ENCODE data around the gene SKIL. TPM values are rescaled to one million over a fixed set of nuclear protein-coding genes. Genes with fewer than 3 reads are reported as not detected.

SKIL gene
- total and polyA plus RNA-seq, 2 experiments from 2014 or later = 141 to 358 TPM

DNA sequence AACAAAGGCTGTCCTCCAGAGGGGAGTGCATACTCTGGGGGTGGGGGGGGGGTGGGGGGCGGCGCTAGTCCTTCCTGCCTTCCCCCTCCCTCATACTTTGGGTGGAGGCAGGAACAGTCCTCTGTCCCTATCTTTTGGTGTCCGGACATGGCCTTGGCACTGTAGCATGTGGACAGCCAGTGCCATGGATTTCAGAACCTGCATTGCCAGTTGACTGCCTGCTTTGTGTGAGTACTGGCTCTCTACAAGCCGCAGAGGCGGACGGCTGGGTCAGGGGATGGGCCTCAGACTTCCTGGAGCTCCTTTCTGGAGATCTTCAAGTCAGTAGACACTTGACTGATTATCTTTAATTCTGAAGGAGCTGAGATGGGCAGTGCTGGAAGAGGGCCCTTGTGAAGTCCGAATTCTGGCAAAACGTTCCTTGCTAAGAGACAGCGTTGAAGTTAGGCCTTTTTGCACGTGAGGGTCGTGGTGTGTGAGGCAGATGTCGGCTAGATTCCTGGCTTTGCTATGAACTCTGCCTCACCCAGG, 63.7 kb downstream of the SKIL start (continued):
- TF ChIP-seq, protein P1, sequence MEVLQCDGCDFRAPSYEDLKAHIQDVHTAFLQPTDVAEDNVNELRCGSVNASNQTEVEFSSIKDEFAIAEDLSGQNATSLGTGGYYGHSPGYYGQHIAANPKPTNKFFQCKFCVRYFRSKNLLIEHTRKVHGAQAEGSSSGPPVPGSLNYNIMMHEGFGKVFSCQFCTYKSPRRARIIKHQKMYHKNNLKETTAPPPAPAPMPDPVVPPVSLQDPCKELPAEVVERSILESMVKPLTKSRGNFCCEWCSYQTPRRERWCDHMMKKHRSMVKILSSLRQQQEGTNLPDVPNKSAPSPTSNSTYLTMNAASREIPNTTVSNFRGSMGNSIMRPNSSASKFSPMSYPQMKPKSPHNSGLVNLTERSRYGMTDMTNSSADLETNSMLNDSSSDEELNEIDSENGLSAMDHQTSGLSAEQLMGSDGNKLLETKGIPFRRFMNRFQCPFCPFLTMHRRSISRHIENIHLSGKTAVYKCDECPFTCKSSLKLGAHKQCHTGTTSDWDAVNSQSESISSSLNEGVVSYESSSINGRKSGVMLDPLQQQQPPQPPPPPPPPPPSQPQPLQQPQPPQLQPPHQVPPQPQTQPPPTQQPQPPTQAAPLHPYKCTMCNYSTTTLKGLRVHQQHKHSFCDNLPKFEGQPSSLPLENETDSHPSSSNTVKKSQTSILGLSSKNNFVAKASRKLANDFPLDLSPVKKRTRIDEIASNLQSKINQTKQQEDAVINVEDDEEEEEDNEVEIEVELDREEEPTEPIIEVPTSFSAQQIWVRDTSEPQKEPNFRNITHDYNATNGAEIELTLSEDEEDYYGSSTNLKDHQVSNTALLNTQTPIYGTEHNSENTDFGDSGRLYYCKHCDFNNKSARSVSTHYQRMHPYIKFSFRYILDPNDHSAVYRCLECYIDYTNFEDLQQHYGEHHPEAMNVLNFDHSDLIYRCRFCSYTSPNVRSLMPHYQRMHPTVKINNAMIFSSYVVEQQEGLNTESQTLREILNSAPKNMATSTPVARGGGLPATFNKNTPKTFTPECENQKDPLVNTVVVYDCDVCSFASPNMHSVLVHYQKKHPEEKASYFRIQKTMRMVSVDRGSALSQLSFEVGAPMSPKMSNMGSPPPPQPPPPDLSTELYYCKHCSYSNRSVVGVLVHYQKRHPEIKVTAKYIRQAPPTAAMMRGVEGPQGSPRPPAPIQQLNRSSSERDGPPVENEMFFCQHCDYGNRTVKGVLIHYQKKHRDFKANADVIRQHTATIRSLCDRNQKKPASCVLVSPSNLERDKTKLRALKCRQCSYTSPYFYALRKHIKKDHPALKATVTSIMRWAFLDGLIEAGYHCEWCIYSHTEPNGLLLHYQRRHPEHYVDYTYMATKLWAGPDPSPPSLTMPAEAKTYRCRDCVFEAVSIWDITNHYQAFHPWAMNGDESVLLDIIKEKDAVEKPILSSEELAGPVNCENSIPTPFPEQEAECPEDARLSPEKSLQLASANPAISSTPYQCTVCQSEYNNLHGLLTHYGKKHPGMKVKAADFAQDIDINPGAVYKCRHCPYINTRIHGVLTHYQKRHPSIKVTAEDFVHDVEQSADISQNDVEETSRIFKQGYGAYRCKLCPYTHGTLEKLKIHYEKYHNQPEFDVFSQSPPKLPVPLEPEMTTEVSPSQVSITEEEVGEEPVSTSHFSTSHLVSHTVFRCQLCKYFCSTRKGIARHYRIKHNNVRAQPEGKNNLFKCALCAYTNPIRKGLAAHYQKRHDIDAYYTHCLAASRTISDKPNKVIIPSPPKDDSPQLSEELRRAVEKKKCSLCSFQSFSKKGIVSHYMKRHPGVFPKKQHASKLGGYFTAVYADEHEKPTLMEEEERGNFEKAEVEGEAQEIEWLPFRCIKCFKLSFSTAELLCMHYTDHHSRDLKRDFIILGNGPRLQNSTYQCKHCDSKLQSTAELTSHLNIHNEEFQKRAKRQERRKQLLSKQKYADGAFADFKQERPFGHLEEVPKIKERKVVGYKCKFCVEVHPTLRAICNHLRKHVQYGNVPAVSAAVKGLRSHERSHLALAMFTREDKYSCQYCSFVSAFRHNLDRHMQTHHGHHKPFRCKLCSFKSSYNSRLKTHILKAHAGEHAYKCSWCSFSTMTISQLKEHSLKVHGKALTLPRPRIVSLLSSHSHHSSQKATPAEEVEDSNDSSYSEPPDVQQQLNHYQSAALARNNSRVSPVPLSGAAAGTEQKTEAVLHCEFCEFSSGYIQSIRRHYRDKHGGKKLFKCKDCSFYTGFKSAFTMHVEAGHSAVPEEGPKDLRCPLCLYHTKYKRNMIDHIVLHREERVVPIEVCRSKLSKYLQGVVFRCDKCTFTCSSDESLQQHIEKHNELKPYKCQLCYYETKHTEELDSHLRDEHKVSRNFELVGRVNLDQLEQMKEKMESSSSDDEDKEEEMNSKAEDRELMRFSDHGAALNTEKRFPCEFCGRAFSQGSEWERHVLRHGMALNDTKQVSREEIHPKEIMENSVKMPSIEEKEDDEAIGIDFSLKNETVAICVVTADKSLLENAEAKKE (CRISPR knock-in tag; IDR thresholded peaks at IDR 0.05) = no peak

- H3F3A ChIP-seq (replicated peaks; ENCODE audit: low read depth) = peaks cover 18% of the 10 kb centered on the region
- H2AFZ ChIP-seq = no peak overlapping the region
- DNase-seq (ENCODE audit: low spot score) (no peak), ATAC-seq (no peak)
- H3K9me2 ChIP-seq (ENCODE audit: insufficient read depth) = 0 out of 2 replicates have a peak, but pooled peaks cover 4% of the 10 kb centered on the region
- no peak overlapping the region for H3K4me3 Mint-ChIP-seq
- H4K20me1 ChIP-seq (replicated peaks; ENCODE audit: insufficient read depth) = no peaks in the 10 kb centered on the region
- no peaks in the 10 kb centered on the region for H3K36me3 ChIP-seq (ENCODE audit: insufficient read depth)
- 0 out of 3 replicates have a peak, but pooled peaks cover 2% of the 10 kb centered on the region for H3K9me3 Mint-ChIP-seq
- no peaks in the 10 kb centered on the region for H3K79me2 ChIP-seq (replicated peaks; ENCODE audit: insufficient read depth)
- H3K27me3 ChIP-seq (ENCODE audit: insufficient read depth) = peaks cover 52% of the 10 kb centered on the region
- peaks cover 38% of the 10 kb centered on the region for H3K27me3 Mint-ChIP-seq (ENCODE audit: insufficient read depth, low read depth, poor library complexity)
- H3K4me1 ChIP-seq (ENCODE audit: insufficient read depth) = peaks cover 27% of the 10 kb centered on the region
- no peak overlapping the region for H3K4me2 ChIP-seq
- H3K27ac ChIP-seq (ENCODE audit: low read depth) = no peak overlapping the region
- H3K4me1 Mint-ChIP-seq = peaks cover 28% of the 10 kb centered on the region
- H3K4me3 ChIP-seq = no peak overlapping the region
- no peak overlapping the region for H3K27ac Mint-ChIP-seq
- H3K36me3 Mint-ChIP-seq (ENCODE audit: low read depth) = peaks cover 6% of the 10 kb centered on the region; the same call in 1 of the 3 replicates
- TF ChIP-seq ZNF114 (CRISPR knock-in tag; IDR thresholded peaks at IDR 0.05) = no peak
- TF ChIP-seq, protein P1 (CRISPR knock-in tag; IDR thresholded peaks at IDR 0.05) = no peak
- TF ChIP-seq, protein P2, sequence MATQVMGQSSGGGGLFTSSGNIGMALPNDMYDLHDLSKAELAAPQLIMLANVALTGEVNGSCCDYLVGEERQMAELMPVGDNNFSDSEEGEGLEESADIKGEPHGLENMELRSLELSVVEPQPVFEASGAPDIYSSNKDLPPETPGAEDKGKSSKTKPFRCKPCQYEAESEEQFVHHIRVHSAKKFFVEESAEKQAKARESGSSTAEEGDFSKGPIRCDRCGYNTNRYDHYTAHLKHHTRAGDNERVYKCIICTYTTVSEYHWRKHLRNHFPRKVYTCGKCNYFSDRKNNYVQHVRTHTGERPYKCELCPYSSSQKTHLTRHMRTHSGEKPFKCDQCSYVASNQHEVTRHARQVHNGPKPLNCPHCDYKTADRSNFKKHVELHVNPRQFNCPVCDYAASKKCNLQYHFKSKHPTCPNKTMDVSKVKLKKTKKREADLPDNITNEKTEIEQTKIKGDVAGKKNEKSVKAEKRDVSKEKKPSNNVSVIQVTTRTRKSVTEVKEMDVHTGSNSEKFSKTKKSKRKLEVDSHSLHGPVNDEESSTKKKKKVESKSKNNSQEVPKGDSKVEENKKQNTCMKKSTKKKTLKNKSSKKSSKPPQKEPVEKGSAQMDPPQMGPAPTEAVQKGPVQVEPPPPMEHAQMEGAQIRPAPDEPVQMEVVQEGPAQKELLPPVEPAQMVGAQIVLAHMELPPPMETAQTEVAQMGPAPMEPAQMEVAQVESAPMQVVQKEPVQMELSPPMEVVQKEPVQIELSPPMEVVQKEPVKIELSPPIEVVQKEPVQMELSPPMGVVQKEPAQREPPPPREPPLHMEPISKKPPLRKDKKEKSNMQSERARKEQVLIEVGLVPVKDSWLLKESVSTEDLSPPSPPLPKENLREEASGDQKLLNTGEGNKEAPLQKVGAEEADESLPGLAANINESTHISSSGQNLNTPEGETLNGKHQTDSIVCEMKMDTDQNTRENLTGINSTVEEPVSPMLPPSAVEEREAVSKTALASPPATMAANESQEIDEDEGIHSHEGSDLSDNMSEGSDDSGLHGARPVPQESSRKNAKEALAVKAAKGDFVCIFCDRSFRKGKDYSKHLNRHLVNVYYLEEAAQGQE (IDR thresholded peaks at IDR 0.05; ENCODE audit: unreplicated experiment) = no peak
- no peak for TF ChIP-seq NANOG (IDR thresholded peaks at IDR 0.05; ENCODE audit: borderline replicate concordance)
Observed at GRCh38 chr3:170421758-170422157, 64.2 kb downstream of the SKIL start.

Data from GM23338 (cell line).